Measurements from ENCODE around the gene SMPD2. TPM values are rescaled to one million over a fixed set of nuclear protein-coding genes. Genes with fewer than 3 reads are reported as not detected.

Gene SMPD2
- total RNA-seq, 1 donor from 2014 or later: 6.2 TPM

GRCh38 chr6:109448615-109449014, 8.1 kb downstream of the SMPD2 start:
- H4K20me1 ChIP-seq (ENCODE audit: insufficient read depth, low read length): peaks cover 35% of the 10 kb centered on the region
- Mint-ChIP-seq H3K27ac (ENCODE audit: unreplicated experiment) (no peak overlapping the region), H3K4me1 (ENCODE audit: low read depth, unreplicated experiment) (peaks cover 3% of the 10 kb centered on the region), H3K27me3 (ENCODE audit: low read depth, unreplicated experiment) (no peaks in the 10 kb centered on the region), H3K4me3 (ENCODE audit: unreplicated experiment) (no peak overlapping the region), H3K9me3 (ENCODE audit: unreplicated experiment) (no peaks in the 10 kb centered on the region), H3K36me3 (ENCODE audit: low read depth, unreplicated experiment) (peaks cover 26% of the 10 kb centered on the region)
- no peaks in the 10 kb centered on the region for H3K27me3 ChIP-seq (ENCODE audit: insufficient read depth, low read length)
- no peak overlapping the region for H2AFZ ChIP-seq (ENCODE audit: low read depth, low read length)
- FAIRE-seq: no peak
- no peak for DNase-seq (ENCODE audit: low read depth)
- H3K4me3 ChIP-seq (ENCODE audit: insufficient read depth, low read depth, low read length): no peak overlapping the region
- H3K4me2 ChIP-seq (ENCODE audit: low read length): no peak overlapping the region
- peaks cover 19% of the 10 kb centered on the region for H3K36me3 ChIP-seq (ENCODE audit: insufficient read depth, low read length)
- H3K9ac ChIP-seq (ENCODE audit: low read length): no peak overlapping the region
- TF ChIP-seq, protein P1, sequence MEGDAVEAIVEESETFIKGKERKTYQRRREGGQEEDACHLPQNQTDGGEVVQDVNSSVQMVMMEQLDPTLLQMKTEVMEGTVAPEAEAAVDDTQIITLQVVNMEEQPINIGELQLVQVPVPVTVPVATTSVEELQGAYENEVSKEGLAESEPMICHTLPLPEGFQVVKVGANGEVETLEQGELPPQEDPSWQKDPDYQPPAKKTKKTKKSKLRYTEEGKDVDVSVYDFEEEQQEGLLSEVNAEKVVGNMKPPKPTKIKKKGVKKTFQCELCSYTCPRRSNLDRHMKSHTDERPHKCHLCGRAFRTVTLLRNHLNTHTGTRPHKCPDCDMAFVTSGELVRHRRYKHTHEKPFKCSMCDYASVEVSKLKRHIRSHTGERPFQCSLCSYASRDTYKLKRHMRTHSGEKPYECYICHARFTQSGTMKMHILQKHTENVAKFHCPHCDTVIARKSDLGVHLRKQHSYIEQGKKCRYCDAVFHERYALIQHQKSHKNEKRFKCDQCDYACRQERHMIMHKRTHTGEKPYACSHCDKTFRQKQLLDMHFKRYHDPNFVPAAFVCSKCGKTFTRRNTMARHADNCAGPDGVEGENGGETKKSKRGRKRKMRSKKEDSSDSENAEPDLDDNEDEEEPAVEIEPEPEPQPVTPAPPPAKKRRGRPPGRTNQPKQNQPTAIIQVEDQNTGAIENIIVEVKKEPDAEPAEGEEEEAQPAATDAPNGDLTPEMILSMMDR (IDR thresholded peaks at IDR 0.05; ENCODE audit: insufficient read depth, low read depth, low read length): no peak
- no peak for TF ChIP-seq EZH2 (IDR thresholded peaks at IDR 0.05; ENCODE audit: insufficient read depth, low read length)
- H3K9me3 ChIP-seq (ENCODE audit: insufficient read depth, low read depth, low read length): no peaks in the 10 kb centered on the region
- H3K27ac ChIP-seq (ENCODE audit: low read depth, low read length): no peak overlapping the region
- H3K79me2 ChIP-seq (ENCODE audit: insufficient read depth, low read length): peaks cover 6% of the 10 kb centered on the region
- H3K4me1 ChIP-seq (ENCODE audit: insufficient read depth, low read length): no peaks in the 10 kb centered on the region

DNA sequence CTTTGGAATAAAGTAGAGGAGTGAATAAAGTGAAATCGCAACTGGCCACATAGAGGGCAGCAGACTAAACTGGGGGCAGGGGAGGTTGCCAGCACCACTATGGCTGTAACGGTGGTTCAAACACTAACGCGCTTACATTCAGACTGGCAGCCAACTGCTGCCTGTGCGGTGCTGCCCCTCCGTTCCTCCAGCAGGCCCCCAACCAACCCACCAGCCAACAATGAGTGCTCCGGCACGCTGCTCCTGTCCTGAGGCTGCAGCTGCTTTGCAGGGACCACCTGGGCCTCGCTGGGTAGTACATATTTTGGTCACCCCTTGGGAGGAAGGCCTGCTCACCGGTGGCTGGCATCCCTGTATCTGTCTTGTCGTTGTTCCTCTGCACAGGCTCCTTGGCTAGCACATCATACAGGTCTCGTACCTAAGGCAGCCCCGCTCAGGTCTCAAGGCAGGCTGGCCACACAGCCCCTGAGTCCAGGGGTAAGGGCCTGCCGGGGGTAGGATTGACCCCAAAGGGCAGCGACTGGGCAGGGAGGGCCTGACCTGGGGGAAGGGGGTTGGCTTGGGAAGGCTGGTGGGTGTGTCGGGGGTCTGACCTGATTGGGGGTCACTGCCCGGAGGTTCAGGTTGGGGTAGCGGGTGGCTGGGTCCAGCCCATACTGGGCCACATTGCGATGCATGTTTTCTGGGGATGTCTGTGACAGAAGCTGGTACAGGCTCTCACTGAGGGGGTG, 8.7 kb downstream of the SMPD2 start:
- H3K27me3 Mint-ChIP-seq (ENCODE audit: low read depth, unreplicated experiment): no peaks in the 10 kb centered on the region
- Histone ChIP-seq H3K4me3 (ENCODE audit: insufficient read depth, low read depth, low read length) (no peak overlapping the region), H3K36me3 (ENCODE audit: insufficient read depth, low read length) (peaks cover 17% of the 10 kb centered on the region), H3K9me3 (ENCODE audit: insufficient read depth, low read depth, low read length) (no peaks in the 10 kb centered on the region), H3K4me1 (ENCODE audit: insufficient read depth, low read length) (peaks cover 2% of the 10 kb centered on the region), H4K20me1 (ENCODE audit: insufficient read depth, low read length) (peaks cover 36% of the 10 kb centered on the region), H3K9ac (ENCODE audit: low read length) (no peak overlapping the region), H3K27me3 (ENCODE audit: insufficient read depth, low read length) (no peaks in the 10 kb centered on the region), H3K27ac (ENCODE audit: low read depth, low read length) (no peak overlapping the region), H3K4me2 (ENCODE audit: low read length) (no peak overlapping the region), H3K79me2 (ENCODE audit: insufficient read depth, low read length) (peaks cover 12% of the 10 kb centered on the region), H2AFZ (ENCODE audit: low read depth, low read length) (no peak overlapping the region)
- peaks cover 3% of the 10 kb centered on the region for H3K4me1 Mint-ChIP-seq (ENCODE audit: low read depth, unreplicated experiment)
- no peak overlapping the region for H3K4me3 Mint-ChIP-seq (ENCODE audit: unreplicated experiment)
- H3K27ac Mint-ChIP-seq (ENCODE audit: unreplicated experiment): no peak overlapping the region
- peaks cover 27% of the 10 kb centered on the region for H3K36me3 Mint-ChIP-seq (ENCODE audit: low read depth, unreplicated experiment)
- H3K9me3 Mint-ChIP-seq (ENCODE audit: unreplicated experiment): no peaks in the 10 kb centered on the region
- TF ChIP-seq, protein P1 (IDR thresholded peaks at IDR 0.05; ENCODE audit: insufficient read depth, low read depth, low read length): no peak
- no peak for TF ChIP-seq EZH2 (IDR thresholded peaks at IDR 0.05; ENCODE audit: insufficient read depth, low read length)
- no peak for FAIRE-seq
- DNase-seq (ENCODE audit: low read depth): no peak
